K562 (cell line): Measurements from ENCODE around the gene BTN3A1. TPM values are rescaled to one million over a fixed set of nuclear protein-coding genes. Genes with fewer than 3 reads are reported as not detected.

Experiments used
- ARNT ChIP-seq, 2 experiments: fragments of 450-650 bp; IDR thresholded peaks; 2 replicates each; pipeline ENCODE4 v1.6.1; 2016; ENCODE audit warnings: mild to moderate bottlenecking in 1 of 2
- DPF2 ChIP-seq: fragments of 450-650 bp; IDR thresholded peaks from 2 replicates; pipeline ENCODE4 v1.6.1; 2016
- E2F5 ChIP-seq: sonication (generic); formaldehyde crosslinking; IDR thresholded peaks from 2 replicates; pipeline ENCODE4 v1.8.0; 2022; ENCODE audit warnings: mild to moderate bottlenecking, missing genetic modification reagents
- ETV1 ChIP-seq: fragments of 450-650 bp; conservative IDR thresholded peaks from 2 replicates; pipeline ENCODE4 v1.6.1; 2016; ENCODE audit warnings: missing genetic modification characterization, control low read depth, low read depth, missing compliant biosample characterization
- GTF2E2 ChIP-seq: fragments of 200-800 bp; sonication (Bioruptor generic); IDR thresholded peaks from 2 replicates; pipeline ENCODE4 v1.6.1; 2016; ENCODE audit warnings: missing genetic modification characterization, missing compliant biosample characterization
- HMGXB4 ChIP-seq: sonication (generic); formaldehyde crosslinking; IDR thresholded peaks from 2 replicates; pipeline ENCODE4 v1.8.1; 2023; ENCODE audit warnings: mild to moderate bottlenecking, missing genetic modification reagents
- MTF1 ChIP-seq: fragments of 250-450 bp; sonication (Bioruptor Pico); IDR thresholded peaks from 2 replicates; pipeline ENCODE4 v1.9.0; 2021; ENCODE audit warnings: moderate library complexity, mild to moderate bottlenecking, inconsistent platforms, borderline replicate concordance
- MYC ChIP-seq, 2 experiments: fragments of 250-450 bp in 1 of 2; sonication (Bioruptor Pico) in 1 of 2; IDR thresholded peaks; 2 replicates each; pipeline versions ENCODE4 v1.5.1 to v1.6.1; 2012 to 2021; ENCODE audit warnings: low read depth in 2 of 2, borderline replicate concordance in 1 of 2, improper control_type of control experiment in 1 of 2, low read length in 1 of 2, mild to moderate bottlenecking in 1 of 2, moderate library complexity in 1 of 2
- NFYB ChIP-seq: IDR thresholded peaks from 2 replicates; pipeline ENCODE4 v1.6.1; 2011; ENCODE audit warnings: mild to moderate bottlenecking, moderate library complexity; ENCODE audit not compliant: insufficient read length; ENCODE audit errors: extremely low read depth
- REST ChIP-seq, 2 experiments: fragments of 450-650 bp; formaldehyde crosslinking in 1 of 2; IDR thresholded peaks; 2 replicates each; pipeline versions ENCODE4 v1.4.0 to v1.6.1; 2014 to 2020; ENCODE audit warnings: mild to moderate bottlenecking in 2 of 2, borderline replicate concordance in 1 of 2, low read depth in 1 of 2
- ZC3H11A ChIP-seq: IDR thresholded peaks from 2 replicates; pipeline ENCODE4 v1.6.1; 2012; ENCODE audit warnings: low read depth, low read length, improper control_type of control experiment
- ZKSCAN3 ChIP-seq: fragments of 250-450 bp; sonication (Bioruptor Pico); IDR thresholded peaks from 2 replicates; pipeline ENCODE4 v1.4.0; 2020
- ZNF324 ChIP-seq: fragments of 250-450 bp; sonication (Bioruptor Pico); IDR thresholded peaks from 2 replicates; pipeline ENCODE4 v1.4.0; 2020; ENCODE audit warnings: mild to moderate bottlenecking
- ZNF445 ChIP-seq: fragments of 250-450 bp; sonication (Bioruptor Pico); IDR thresholded peaks from 2 replicates; pipeline ENCODE4 v1.4.0; 2020; ENCODE audit warnings: low read depth, mild to moderate bottlenecking, moderate library complexity
- polyA plus RNA-seq, 8 experiments: library from polyadenylated mRNA; depleted of rRNA in 4 of 8; stranded (reverse) in 5 of 8; unstranded in 3 of 8; fragments of >200 nt; fragmentation: Nextera tagmentation in 2 of 8; fragmentation: Illumina TruSeq in 1 of 8; extraction: Ambion mirVana in 2 of 8; extraction: Trizol in 1 of 8; gene quantifications; 2 replicates each; pipeline versions ENCODE4 v1.2.1 to v1.2.3, GENCODE V29; 2011 to 2014; ENCODE audit warnings: inconsistent platforms in 1 of 8, missing spikeins in 1 of 8
- total RNA-seq, 7 experiments: library from RNA; depleted of rRNA in 6 of 7; stranded (reverse); fragments of >200 nt in 6 of 7; fragmentation: Illumina TruSeq in 2 of 7; extraction: Trizol in 2 of 7; gene quantifications; 2 replicates each; pipeline versions ENCODE4 v1.2.1 to v1.2.3, GENCODE V29; 2011 to 2021; ENCODE audit warnings: low replicate concordance in 1 of 7

Gene BTN3A1
- total and polyA plus RNA-seq, 9 of the 15 experiments (the other 6 are each of a cell fraction or from before 2014, with no cell fraction given), result 0.84 to 8.5 (median 3.9) TPM

- TF ChIP-seq ZNF445 (no peak), ARNT (IDR thresholded peaks at IDR 0.05) (no peak), REST (IDR thresholded peaks at IDR 0.05; ENCODE audit: borderline replicate concordance) (no peak), REST (CRISPR knock-in tag; IDR thresholded peaks at IDR 0.05; ENCODE audit: low read depth) (no peak), ZKSCAN3 (CRISPR knock-in tag) (no peak), MTF1 (CRISPR knock-in tag) (no peak), HMGXB4 (CRISPR knock-in tag) (no peak), ETV1 (tag) (no peak), MYC (IDR thresholded peaks at IDR 0.05; ENCODE audit: low read depth, low read length) (peak; percentile 45; the same call in 1 of the 2 replicates), MYC (CRISPR knock-in tag; IDR thresholded peaks at IDR 0.05; ENCODE audit: borderline replicate concordance, low read depth) (0 out of 2 replicates have a peak, but pooled peaks have one; percentile 26), ZC3H11A (no peak), DPF2 (0 out of 2 replicates have a peak, but pooled peaks have one; percentile 7), NFYB (peak; percentile 49), ZNF324 (CRISPR knock-in tag) (no peak), E2F5 (CRISPR knock-in tag) (no peak), GTF2E2 (tag) (0 out of 2 replicates have a peak, but pooled peaks have one; percentile 31)
These were observed 56.0 kb downstream of the BTN3A1 start, which contains the start of gene BTN2A1 (continued) for GRCh38 chr6:26457806-26458688.
